Activated CD4-positive, alpha-beta T cell treated with anti-CD3 and anti-CD28 coated beads, Interleukin-2, amount 50 U/mL, for 16 hours (primary cell): Measurements from ENCODE around the gene TLE4.

Source experiments
- DNase-seq: peaks from one replicate; pipeline ENCODE4 v3.0.0-alpha.2; 2020

The TLE4 gene

GRCh38 chr9:79571309-79572031, at the start of gene TLE4:
Gene TLE4, plus strand, starts transcription at chr9:79571965. Its CDS starts 826 bp downstream, at chr9:79572791.
- DNase-seq: peak; percentile 100

GRCh38 chr9:79522793-79523192, 49.0 kb upstream of the TLE4 start:
- DNase-seq: no peak

DNA sequence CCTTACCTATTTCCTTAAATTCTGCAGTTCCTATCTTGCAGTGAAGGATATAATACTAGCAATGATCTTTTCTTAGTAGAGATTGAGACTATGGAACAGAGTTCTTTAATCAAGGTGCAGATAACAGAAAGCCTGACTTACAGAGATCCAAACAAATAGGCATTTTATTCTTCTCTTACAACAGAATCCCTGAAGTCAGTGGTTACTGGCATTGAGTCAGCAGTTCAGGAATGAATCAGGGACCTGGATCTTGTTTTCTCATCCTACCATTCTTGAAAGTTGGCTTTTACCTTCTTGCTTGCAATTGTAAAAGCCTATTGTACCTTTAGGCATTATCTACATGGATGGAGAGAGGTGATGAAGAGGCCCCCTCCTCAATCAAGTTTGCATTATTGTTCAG, 47.5 kb upstream of the TLE4 start:
- no peak for DNase-seq

GRCh38 chr9:79526149-79526672, 45.6 kb upstream of the TLE4 start:
- no peak for DNase-seq

DNA sequence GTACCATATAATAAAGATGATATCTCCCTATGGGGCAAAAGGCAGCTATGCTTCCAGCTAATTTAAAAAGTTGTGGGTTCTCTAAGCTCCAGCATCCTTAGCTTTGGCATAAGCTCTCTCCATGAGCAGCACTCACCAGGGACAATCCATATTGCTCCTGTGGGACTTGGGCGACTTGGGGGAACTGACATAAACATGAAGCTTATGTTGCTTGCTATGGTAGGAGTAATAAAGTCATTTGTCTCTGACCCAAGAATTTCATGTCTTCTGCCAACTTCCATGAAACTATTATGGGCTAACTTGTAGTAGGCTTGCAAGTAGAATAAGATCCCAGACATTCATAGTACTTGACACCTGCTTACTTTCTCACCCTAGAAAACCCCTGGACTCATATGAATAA, 36.2 kb upstream of the TLE4 start:
- no peak for DNase-seq

DNA sequence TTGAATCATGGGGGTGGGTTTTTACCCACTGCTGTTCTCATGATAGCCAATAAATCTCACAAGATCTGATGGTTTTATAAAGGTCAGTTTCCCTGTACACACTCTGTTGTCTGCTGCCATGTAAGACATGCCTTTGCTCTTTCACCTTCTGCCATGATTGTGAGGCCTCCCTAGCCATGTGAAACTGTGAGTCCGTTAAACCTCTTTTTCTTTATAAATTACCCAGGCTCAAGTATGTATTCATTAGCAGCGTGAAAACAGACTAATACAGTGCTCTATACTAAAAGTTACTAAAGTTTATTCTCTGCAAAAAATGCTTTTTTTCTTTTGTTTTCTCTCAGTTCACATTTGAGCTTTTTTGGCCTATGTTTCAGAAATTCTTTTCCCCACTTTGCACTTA, 33.9 kb upstream of the TLE4 start:
- no peak for DNase-seq

GRCh38 chr9:79542735-79543620, 28.8 kb upstream of the TLE4 start:
- DNase-seq: no peak

DNA sequence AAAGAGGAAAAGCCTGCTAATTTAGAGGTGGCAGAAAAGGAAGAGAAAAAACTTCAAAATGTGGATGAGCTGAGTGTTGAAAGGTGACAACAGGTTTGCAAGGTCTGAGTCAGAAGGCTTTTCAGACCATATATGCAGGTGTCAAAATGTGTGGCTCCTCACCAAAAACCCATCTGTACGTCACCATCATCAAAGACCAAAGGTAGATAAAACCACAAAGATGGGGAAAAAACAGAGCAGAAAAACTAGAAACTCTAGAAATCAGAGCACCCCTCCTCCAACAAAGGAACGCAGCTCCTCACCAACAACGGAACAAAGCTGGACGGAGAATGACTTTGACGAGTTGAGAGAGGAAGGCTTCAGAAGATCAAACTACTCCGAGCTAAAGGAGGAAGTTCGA, 27.4 kb upstream of the TLE4 start:
- peak; percentile 8 for DNase-seq

- no peak for DNase-seq
Observed at GRCh38 chr9:79551586-79551985, 20.2 kb upstream of the TLE4 start.

DNA sequence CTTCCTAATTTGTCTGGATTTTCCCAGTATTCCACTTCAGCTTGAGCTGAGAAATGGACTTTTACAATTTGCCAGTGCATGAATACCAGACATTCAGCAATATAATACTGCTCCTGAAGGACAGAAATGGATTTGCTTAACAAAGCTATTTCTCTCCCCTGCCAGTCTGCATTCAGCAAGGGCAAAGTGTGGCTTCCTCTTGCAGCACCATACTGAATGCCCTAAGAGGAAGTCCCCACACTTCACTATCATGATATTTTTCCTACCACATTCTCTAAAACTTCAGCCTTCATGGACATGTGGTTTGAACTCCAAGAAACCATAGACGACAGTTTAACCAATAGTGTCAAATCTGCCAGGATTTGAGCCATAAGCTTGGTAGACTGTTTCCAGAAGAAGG, 19.8 kb upstream of the TLE4 start:
- no peak for DNase-seq

DNA sequence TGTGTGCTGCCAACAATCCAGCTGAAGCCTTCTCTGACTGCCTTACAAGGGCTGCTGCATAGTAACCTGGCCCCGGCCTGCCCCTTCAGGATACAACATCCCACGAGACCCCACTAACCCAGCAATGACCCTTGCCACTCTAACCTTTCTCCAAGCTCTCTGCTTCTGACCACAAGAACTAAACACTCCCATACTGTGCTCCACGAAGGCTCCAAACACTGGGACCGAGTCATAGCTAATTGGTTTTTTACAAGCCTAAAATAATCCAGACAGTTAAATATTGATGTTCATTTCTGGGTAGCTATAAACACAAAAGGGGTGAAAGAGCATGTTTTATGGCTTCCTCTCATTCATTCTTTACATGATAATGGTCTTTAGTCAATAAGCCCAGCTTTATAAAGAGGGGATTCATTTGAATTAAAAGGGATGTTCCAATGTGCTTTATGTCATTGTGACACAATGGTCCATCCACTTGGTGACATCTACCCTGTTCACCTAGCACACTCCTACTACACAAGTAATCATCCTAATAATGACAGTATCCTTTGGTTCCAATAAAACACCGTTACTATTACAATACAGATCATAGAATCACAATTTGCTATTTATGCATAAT, 16.2 kb upstream of the TLE4 start:
- DNase-seq: no peak

- DNase-seq: no peak
Observed at GRCh38 chr9:79559495-79560181, 12.1 kb upstream of the TLE4 start.

DNA sequence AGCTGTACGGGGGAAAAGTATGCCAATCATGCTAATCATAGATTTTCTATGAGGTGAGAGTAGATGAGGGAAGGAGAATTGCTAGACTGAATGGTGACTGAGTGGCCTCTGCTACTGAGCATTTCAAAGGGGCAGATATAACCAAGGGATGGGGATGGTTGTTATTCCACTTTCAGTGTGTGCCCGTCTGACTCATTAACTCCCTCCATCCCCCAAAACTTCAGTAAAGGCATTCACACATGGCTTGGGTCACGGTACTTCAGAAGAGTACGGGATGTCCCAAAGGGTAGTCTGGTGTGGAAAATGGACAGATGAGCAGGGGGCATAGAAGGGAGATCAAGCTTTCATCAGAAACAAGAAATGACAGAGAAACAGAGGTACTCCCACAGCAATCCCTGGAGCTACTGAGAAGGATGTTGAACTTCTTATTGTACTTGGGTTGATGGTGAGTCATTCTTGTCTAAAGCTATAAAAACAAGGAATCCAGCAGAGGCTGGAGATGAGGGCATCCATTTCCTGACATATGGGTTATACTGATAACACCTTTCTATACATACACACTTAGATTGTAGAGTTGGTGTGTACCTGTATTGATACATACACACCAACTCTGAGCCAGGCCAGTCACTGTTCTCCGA, 8.9 kb upstream of the TLE4 start:
- no peak for DNase-seq

DNA sequence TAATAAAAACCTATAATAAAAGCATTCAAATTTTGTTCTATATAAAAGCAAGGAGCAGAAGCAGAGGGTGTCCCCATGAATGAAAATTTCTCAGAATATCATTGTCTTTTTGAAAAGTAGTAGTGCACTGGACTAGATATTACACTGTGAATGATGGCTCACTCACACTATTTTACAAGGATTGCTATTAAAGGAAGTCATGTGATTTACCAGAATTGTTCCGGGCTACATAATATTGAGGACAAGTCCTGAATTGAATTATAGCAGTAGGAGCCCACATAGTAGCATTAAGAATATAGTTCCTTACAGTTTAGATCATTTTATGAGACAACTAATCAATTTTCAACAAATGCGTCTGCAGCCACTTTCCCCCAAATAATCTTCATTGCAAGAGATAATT, 7.7 kb upstream of the TLE4 start:
- no peak for DNase-seq

DNA sequence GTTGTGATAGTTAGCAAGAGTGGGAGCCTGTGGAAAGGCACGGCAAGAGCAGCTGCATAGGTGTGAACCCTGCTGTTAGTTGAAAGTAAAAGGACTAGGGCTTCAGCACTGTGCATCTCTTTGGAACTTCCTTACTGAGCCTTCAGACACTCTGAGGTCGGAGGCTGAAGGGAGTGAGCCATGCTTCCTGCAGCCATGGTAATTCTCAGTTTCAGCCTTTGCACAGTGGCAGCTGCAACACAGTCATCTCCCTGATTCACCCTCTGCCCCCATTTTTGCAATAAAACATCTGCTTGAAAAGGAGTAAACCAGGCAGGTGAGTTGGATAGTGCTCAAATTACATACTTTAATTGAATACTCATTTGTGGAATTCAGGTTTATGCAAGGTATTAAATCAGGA, 6.5 kb upstream of the TLE4 start:
- DNase-seq: peak; percentile 41

GRCh38 chr9:79567671-79568098, 4.1 kb upstream of the TLE4 start:
- no peak for DNase-seq

GRCh38 chr9:79568337-79569101, 3.2 kb upstream of the TLE4 start:
- no peak for DNase-seq

DNA sequence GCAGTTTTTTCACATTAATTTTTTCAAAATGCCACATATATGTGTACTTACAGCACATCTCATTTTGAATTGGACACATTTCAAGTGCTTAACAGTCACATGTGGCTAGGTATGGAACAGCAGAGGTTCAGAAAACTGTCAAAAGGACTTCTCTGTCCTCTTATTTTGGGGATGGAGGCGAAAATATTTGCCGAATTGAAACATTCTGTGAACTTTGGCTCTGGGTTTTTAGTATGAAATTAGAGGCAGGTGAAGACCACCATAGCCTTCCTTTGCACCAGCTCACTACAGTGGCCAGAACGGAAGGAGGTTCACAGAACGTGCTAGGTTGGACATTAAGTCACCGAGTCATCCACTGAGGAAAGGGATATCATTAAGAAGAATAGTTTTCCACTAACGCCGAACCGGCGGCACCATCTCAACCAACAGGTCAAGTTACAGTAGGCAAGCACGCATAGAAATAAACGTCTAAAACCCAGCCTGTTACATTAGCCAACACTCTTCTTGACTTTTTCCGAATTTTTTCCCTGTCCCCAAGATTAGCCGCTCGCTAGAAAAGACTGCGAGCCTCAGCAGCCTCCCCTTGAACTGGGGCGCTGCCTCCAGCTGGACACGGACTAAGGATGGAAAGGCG, 1.8 kb upstream of the TLE4 start:
- DNase-seq: no peak

GRCh38 chr9:79570448-79571308, 1.1 kb upstream of the TLE4 start:
- DNase-seq: peak; percentile 55

- DNase-seq: peak; percentile 4
Observed at GRCh38 chr9:79572032-79572607, 355 bp downstream of the TLE4 start.
